ENCODE results near the gene KSR2.
A peak's percentile ranks its signal among the peaks of the same experiment; 100 is the strongest.
"Not testable (repeated sequence)": the region's sequence is repeated elsewhere in the genome, so short reads cannot be mapped to it uniquely, and the experiment has no call there.

KSR2 gene

GRCh38 chr12:117881517-117881916 is 87.3 kb downstream of the KSR2 start:
- Histone ChIP-seq H3K27ac (no peak overlapping the region), H3K4me3 (ENCODE audit: low read depth, low read length) (no peak overlapping the region), H3K27me3 (replicated peaks) (no peaks in the 10 kb centered on the region), H3K36me3 (replicated peaks) (no peaks in the 10 kb centered on the region)
- no peak for DNase-seq
- in situ Hi-C loops (cut with HindIII; ENCODE audit: low pct_ligation_motif_present, low sequenced_read_pairs), result no loop called here
- no peak for TF ChIP-seq CTCF (IDR thresholded peaks at IDR 0.05; ENCODE audit: low read depth, low read length, missing control alignments)

GRCh38 chr12:117878605-117879004 is 90.2 kb downstream of the KSR2 start:
- in situ Hi-C loops (cut with HindIII; ENCODE audit: low pct_ligation_motif_present, low sequenced_read_pairs), result no loop called here
- no peaks in the 10 kb centered on the region for H3K27me3 ChIP-seq (replicated peaks)
- H3K4me3 ChIP-seq (ENCODE audit: low read depth, low read length), result no peak overlapping the region
- H3K27ac ChIP-seq, result no peak overlapping the region
- DNase-seq, result no peak
- H3K36me3 ChIP-seq (replicated peaks), result no peaks in the 10 kb centered on the region
- no peak for TF ChIP-seq CTCF (IDR thresholded peaks at IDR 0.05; ENCODE audit: low read depth, low read length, missing control alignments)

GRCh38 chr12:117876436-117876816 is 92.4 kb downstream of the KSR2 start:
- Histone ChIP-seq H3K36me3 (replicated peaks) (no peaks in the 10 kb centered on the region), H3K27ac (no peak overlapping the region), H3K27me3 (replicated peaks) (no peaks in the 10 kb centered on the region), H3K4me3 (ENCODE audit: low read depth, low read length) (no peak overlapping the region)
- in situ Hi-C loops (cut with HindIII; ENCODE audit: low pct_ligation_motif_present, low sequenced_read_pairs), result no loop called here
- DNase-seq, result no peak
- TF ChIP-seq CTCF (IDR thresholded peaks at IDR 0.05; ENCODE audit: low read depth, low read length, missing control alignments), result no peak

- in situ Hi-C loops (cut with HindIII; ENCODE audit: low pct_ligation_motif_present, low sequenced_read_pairs), result no loop called here
- no peaks in the 10 kb centered on the region for H3K27me3 ChIP-seq (replicated peaks)
- no peak overlapping the region for H3K27ac ChIP-seq
- TF ChIP-seq CTCF (IDR thresholded peaks at IDR 0.05; ENCODE audit: low read depth, low read length, missing control alignments), result no peak
- no peak overlapping the region for H3K4me3 ChIP-seq (ENCODE audit: low read depth, low read length)
- DNase-seq, result peak; percentile 45
- no peaks in the 10 kb centered on the region for H3K36me3 ChIP-seq (replicated peaks)
These were observed 92.9 kb downstream of the KSR2 start for GRCh38 chr12:117875744-117876435.

GRCh38 chr12:117874842-117875434 is 93.9 kb downstream of the KSR2 start:
- no peak overlapping the region for H3K27ac ChIP-seq
- peak; percentile 53 for DNase-seq
- in situ Hi-C loops (cut with HindIII; ENCODE audit: low pct_ligation_motif_present, low sequenced_read_pairs), result no loop called here
- H3K4me3 ChIP-seq (ENCODE audit: low read depth, low read length), result no peak overlapping the region
- peak; percentile 91 for TF ChIP-seq CTCF (IDR thresholded peaks at IDR 0.05; ENCODE audit: low read depth, low read length, missing control alignments)
- no peaks in the 10 kb centered on the region for H3K27me3 ChIP-seq (replicated peaks)
- H3K36me3 ChIP-seq (replicated peaks), result no peaks in the 10 kb centered on the region

- H3K36me3 ChIP-seq (replicated peaks); H3K4me3 ChIP-seq (ENCODE audit: low read depth, low read length); H3K27me3 ChIP-seq (replicated peaks); DNase-seq; in situ Hi-C loops (cut with HindIII; ENCODE audit: low pct_ligation_motif_present, low sequenced_read_pairs); H3K27ac ChIP-seq: not testable (repeated sequence)
These were observed 94.6 kb downstream of the KSR2 start for GRCh38 chr12:117874198-117874597.

Measured in brain microvascular endothelial cell (primary cell).